CD14-positive monocyte (primary cell): ENCODE measurements around the gene GTF3C2. TPM values are rescaled to one million over a fixed set of nuclear protein-coding genes. Genes with fewer than 3 reads are reported as not detected.
A peak's percentile ranks its signal among the peaks of the same experiment; 100 is the strongest.

Source experiments
- DNase-seq, 3 donors: peaks; one replicate each; pipeline ENCODE4 v3.0.0-alpha.2; 2011 to 2022
- H2AFZ ChIP-seq: 2 replicates; pipeline ENCODE4 v1.6.0; 2012; ENCODE audit warnings: mild to moderate bottlenecking, low read depth, low read length, inconsistent platforms; ENCODE audit not compliant: insufficient read depth, poor library complexity, severe bottlenecking
- H3K27ac ChIP-seq, 2 donors: 1 replicate in 1 of 2; 2 replicates in 1 of 2; pipeline ENCODE4 v1.5.1; 2012 to 2013; ENCODE audit warnings: low read length in 2 of 2, control low read depth in 1 of 2, inconsistent platforms in 1 of 2, low read depth in 1 of 2, mild to moderate bottlenecking in 1 of 2
- H3K27me3 ChIP-seq, 2 donors: one replicate each; pipeline versions ENCODE4 v1.6.0 to v1.6.1; 2011 to 2013; ENCODE audit warnings: low read length in 2 of 2; ENCODE audit not compliant: control insufficient read depth in 2 of 2, insufficient read depth in 2 of 2
- H3K36me3 ChIP-seq, 2 donors: replicated peaks in 1 of 2; 1 replicate in 1 of 2; 2 replicates in 1 of 2; pipeline versions ENCODE4 v1.5.1 to v1.6.1; 2012 to 2013; ENCODE audit warnings: low read length in 2 of 2, control low read depth in 1 of 2, inconsistent platforms in 1 of 2, mild to moderate bottlenecking in 1 of 2; ENCODE audit not compliant: insufficient read depth in 2 of 2, control insufficient read depth in 1 of 2
- H3K4me1 ChIP-seq, 2 donors: 1 replicate in 1 of 2; 2 replicates in 1 of 2; pipeline versions ENCODE4 v1.5.1 to v1.6.1; 2012 to 2013; ENCODE audit warnings: low read length in 2 of 2, control low read depth in 1 of 2, inconsistent platforms in 1 of 2, mild to moderate bottlenecking in 1 of 2, moderate library complexity in 1 of 2; ENCODE audit not compliant: insufficient read depth in 2 of 2, control insufficient read depth in 1 of 2
- H3K4me2 ChIP-seq: replicated peaks from 2 replicates; pipeline ENCODE3; 2012; ENCODE audit warnings: low read length, moderate library complexity, mild to moderate bottlenecking; ENCODE audit not compliant: poor library complexity, severe bottlenecking; ENCODE audit errors: extremely low read depth
- H3K4me3 ChIP-seq, 3 experiments: fragments of 200-600 bp in 1 of 3; sonication (generic) in 1 of 3; replicated peaks in 1 of 3; 1 replicate in 2 of 3; 2 replicates in 1 of 3; pipeline ENCODE4 v1.5.1; 2011 to 2013; ENCODE audit warnings: low read length in 3 of 3, mild to moderate bottlenecking in 3 of 3, control low read depth in 2 of 3, low read depth in 2 of 3, inconsistent platforms in 1 of 3, moderate library complexity in 1 of 3
- H3K79me2 ChIP-seq: 2 replicates; pipeline ENCODE4 v1.6.0; 2012; ENCODE audit warnings: mild to moderate bottlenecking, control low read depth, inconsistent platforms, low read length, moderate library complexity; ENCODE audit not compliant: insufficient read depth
- H3K9ac ChIP-seq: 2 replicates; pipeline ENCODE4 v1.6.0; 2017; ENCODE audit warnings: low read length, mild to moderate bottlenecking; ENCODE audit not compliant: insufficient read depth, poor library complexity, severe bottlenecking
- H3K9me3 ChIP-seq, 2 donors: replicated peaks in 1 of 2; 1 replicate in 1 of 2; 2 replicates in 1 of 2; pipeline versions ENCODE4 v1.5.1 to v1.6.1; 2012 to 2013; ENCODE audit warnings: low read length in 2 of 2, control low read depth in 1 of 2; ENCODE audit not compliant: control insufficient read depth in 1 of 2, insufficient read depth in 1 of 2
- H4K20me1 ChIP-seq: 2 replicates; pipeline ENCODE4 v1.6.0; 2012; ENCODE audit warnings: mild to moderate bottlenecking, low read length, control low read depth, moderate library complexity; ENCODE audit not compliant: insufficient read depth
- H3K27ac Mint-ChIP-seq, 7 donors: one replicate each; pipeline ENCODE4 v1.8.0; 2020; ENCODE audit warnings: mild to moderate bottlenecking in 7 of 7, mixed read lengths in 7 of 7, moderate library complexity in 6 of 7, inconsistent platforms in 2 of 7
- H3K27me3 Mint-ChIP-seq, 3 donors: one replicate each; pipeline ENCODE4 v1.8.0; 2021 to 2022; ENCODE audit warnings: low read depth in 3 of 3, mild to moderate bottlenecking in 3 of 3, mixed read lengths in 3 of 3, moderate library complexity in 3 of 3, inconsistent platforms in 1 of 3
- H3K36me3 Mint-ChIP-seq, 2 donors: one replicate each; pipeline ENCODE4 v1.8.0; 2020; ENCODE audit warnings: mixed read lengths in 2 of 2, inconsistent platforms in 1 of 2, mild to moderate bottlenecking in 1 of 2
- H3K4me1 Mint-ChIP-seq: one replicate; pipeline ENCODE4 v1.8.0; 2020; ENCODE audit warnings: mild to moderate bottlenecking, mixed read lengths
- H3K4me3 Mint-ChIP-seq, 2 donors: one replicate each; pipeline ENCODE4 v1.8.0; 2020; ENCODE audit warnings: mild to moderate bottlenecking in 2 of 2, mixed read lengths in 2 of 2, moderate library complexity in 1 of 2
- H3K9me3 Mint-ChIP-seq, 7 donors: one replicate each; pipeline ENCODE4 v1.8.0; 2020 to 2022; ENCODE audit warnings: mixed read lengths in 7 of 7, mild to moderate bottlenecking in 6 of 7, moderate library complexity in 6 of 7, inconsistent platforms in 2 of 7
- WGBS: methylation state at CpG from one replicate; pipeline ENCODE4 v1.1.5; 2013; ENCODE audit warnings: missing lambda C conversion rate; ENCODE audit not compliant: insufficient coverage; 5-methylcytosine and 5-hydroxymethylcytosine counted together
- intact Hi-C, 2 donors: fragments of 100-400 bp; cut with micrococcal nuclease; formaldehyde crosslinking; loops; one replicate each; pipeline versions ENCODE4 v1.15.0 to v1.15.1; 2023
- polyA plus RNA-seq, 3 donors: library from polyadenylated mRNA; depleted of rRNA in 1 of 3; unstranded in 2 of 3; stranded (reverse) in 1 of 3; fragments of 300-500 nt in 2 of 3; fragments of >200 nt in 1 of 3; fragmentation: Illumina TruSeq in 2 of 3; gene quantifications; 1 replicate in 2 of 3; 2 replicates in 1 of 3; pipeline ENCODE4 v1.2.3, GENCODE V29; 2012 to 2021
- TF ChIP-seq, protein P1 (sequence below): fragments of 200-600 bp; IDR thresholded peaks from one replicate; pipeline ENCODE4 v1.8.0; 2022; ENCODE audit warnings: antibody characterized with exemption, mild to moderate bottlenecking

The GTF3C2 gene
- polyA plus RNA-seq, 3 donors, result 34.4 to 70.8 (median 41.7) TPM

DNA sequence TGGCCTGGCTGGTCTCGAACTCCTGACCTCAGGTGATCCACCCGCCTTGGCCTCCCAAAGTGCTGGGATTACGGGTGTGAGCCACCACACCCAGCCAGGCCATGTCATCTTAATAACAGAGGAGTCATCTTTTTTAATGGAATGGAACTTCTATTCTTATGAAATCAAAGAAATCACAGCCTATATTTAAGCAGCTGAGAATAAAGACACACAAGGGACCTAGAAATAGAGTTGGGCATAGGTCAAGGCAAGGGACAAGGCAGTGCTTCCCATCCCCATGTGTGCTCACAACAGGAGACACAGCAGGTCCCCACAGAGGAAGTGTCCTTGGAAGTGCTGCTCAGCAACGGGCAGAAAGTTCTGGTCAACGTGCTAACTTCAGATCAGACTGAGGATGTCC, 17.0 kb upstream of the GTF3C2 start:
- peaks cover 0 to 3% (median 1%) of the 10 kb centered on the region in 3 donors for H3K27me3 Mint-ChIP-seq
- Histone ChIP-seq H3K36me3 (peaks cover 59 to 67% of the 10 kb centered on the region in 2 donors), H4K20me1 (peaks cover 46% of the 10 kb centered on the region), H2AFZ (no peak overlapping the region), H3K9me3 (no peaks in the 10 kb centered on the region), H3K27me3 (no peaks in the 10 kb centered on the region), H3K27ac (peak overlapping the region in 1 of 2 donors; percentile 15), H3K4me3 (no peak overlapping the region), H3K79me2 (peaks cover 76% of the 10 kb centered on the region), H3K4me2 (no peak overlapping the region), H3K4me1 (peaks cover 32 to 47% of the 10 kb centered on the region in 2 donors), H3K9ac (no peak overlapping the region)
- H3K36me3 Mint-ChIP-seq, result peaks cover 59 to 64% of the 10 kb centered on the region in 2 donors
- TF ChIP-seq, protein P1, sequence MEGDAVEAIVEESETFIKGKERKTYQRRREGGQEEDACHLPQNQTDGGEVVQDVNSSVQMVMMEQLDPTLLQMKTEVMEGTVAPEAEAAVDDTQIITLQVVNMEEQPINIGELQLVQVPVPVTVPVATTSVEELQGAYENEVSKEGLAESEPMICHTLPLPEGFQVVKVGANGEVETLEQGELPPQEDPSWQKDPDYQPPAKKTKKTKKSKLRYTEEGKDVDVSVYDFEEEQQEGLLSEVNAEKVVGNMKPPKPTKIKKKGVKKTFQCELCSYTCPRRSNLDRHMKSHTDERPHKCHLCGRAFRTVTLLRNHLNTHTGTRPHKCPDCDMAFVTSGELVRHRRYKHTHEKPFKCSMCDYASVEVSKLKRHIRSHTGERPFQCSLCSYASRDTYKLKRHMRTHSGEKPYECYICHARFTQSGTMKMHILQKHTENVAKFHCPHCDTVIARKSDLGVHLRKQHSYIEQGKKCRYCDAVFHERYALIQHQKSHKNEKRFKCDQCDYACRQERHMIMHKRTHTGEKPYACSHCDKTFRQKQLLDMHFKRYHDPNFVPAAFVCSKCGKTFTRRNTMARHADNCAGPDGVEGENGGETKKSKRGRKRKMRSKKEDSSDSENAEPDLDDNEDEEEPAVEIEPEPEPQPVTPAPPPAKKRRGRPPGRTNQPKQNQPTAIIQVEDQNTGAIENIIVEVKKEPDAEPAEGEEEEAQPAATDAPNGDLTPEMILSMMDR, result no peak
- peaks cover 42% of the 10 kb centered on the region for H3K4me1 Mint-ChIP-seq
- no peaks in the 10 kb centered on the region for H3K9me3 Mint-ChIP-seq
- H3K4me3 Mint-ChIP-seq, result no peak overlapping the region
- intact Hi-C loops, result loop anchor here (5.0 to 10.0 kb wide), 3 partner anchors 34 to 121 kb away; partner anchors contain the start of genes NRBP1 (in 2 of the 2), PPM1G (in 2 of the 2), FNDC4 (in 1 of the 2) and GCKR (in 1 of the 2)
- WGBS, result no CpG with 5 or more reads among the region's 5 CpGs
- H3K27ac Mint-ChIP-seq, result peak overlapping the region in 5 of 7 donors; percentile 20 to 54 (median 35)
- DNase-seq, result peak in 1 of 3 donors; percentile 7

DNA sequence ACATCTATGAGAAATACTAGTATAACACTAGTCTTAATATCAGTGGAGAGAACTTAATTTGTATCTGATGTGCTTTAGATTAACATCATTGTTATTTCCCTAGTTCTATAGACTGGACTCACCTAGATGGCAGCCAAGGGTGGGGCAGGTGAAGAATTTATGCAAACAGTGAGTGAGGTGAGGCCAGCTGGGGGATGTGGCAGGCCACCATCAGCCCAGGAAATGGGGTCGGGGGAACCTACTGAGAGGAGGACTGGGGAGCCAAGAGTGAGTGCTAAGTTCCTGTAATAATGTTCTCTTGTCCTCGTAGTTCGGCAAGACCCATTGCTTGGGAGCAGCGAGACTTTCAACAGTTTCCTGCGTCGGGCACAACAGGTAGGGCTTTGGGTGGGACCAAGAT, 16.4 kb upstream of the GTF3C2 start:
- Histone ChIP-seq H3K27ac (peak overlapping the region in 1 of 2 donors; percentile 96), H3K79me2 (peaks cover 79% of the 10 kb centered on the region)
- H3K4me3 Mint-ChIP-seq, result no peak overlapping the region

More for the DNA sequence above, 16.4 kb upstream of the GTF3C2 start:
- Mint-ChIP-seq H3K27ac (peak overlapping the region in 4 of 7 donors; percentile 43 to 99 (median 76)), H3K36me3 (peaks cover 61 to 65% of the 10 kb centered on the region in 2 donors), H3K27me3 (peaks cover 0 to 3% (median 1%) of the 10 kb centered on the region in 3 donors), H3K4me1 (peaks cover 37% of the 10 kb centered on the region), H3K9me3 (no peaks in the 10 kb centered on the region)
- Histone ChIP-seq H3K4me3 (no peak overlapping the region), H3K27me3 (no peaks in the 10 kb centered on the region), H3K9me3 (no peaks in the 10 kb centered on the region), H3K36me3 (peaks cover 59 to 67% of the 10 kb centered on the region in 2 donors), H3K9ac (no peak overlapping the region), H2AFZ (no peak overlapping the region), H3K4me2 (no peak overlapping the region), H4K20me1 (peaks cover 40% of the 10 kb centered on the region), H3K4me1 (peaks cover 32 to 41% of the 10 kb centered on the region in 2 donors)
- 88% methylated on average over 6 of the region's 6 CpGs for WGBS
- TF ChIP-seq, protein P1, result no peak
- intact Hi-C loops, result loop anchor here (5.0 to 10.0 kb wide), 3 partner anchors 34 to 122 kb away; partner anchors contain the start of genes NRBP1 (in 2 of the 2), PPM1G (in 2 of the 2), FNDC4 (in 1 of the 2) and GCKR (in 1 of the 2)
- no peak for DNase-seq
